Gastrocnemius medialis (tissue), 4 donors: Measurements from ENCODE around the gene MCRIP2.

Experiments
- POLR2A ChIP-seq, 2 donors: fragments of 450-650 bp; IDR thresholded peaks; one replicate each; pipeline ENCODE4 v1.6.1; 2017; ENCODE audit warnings: antibody characterized with exemption in 2 of 2, mild to moderate bottlenecking in 2 of 2, moderate library complexity in 2 of 2
- TF ChIP-seq, protein P1 (sequence below), 5 experiments: fragments of 450-650 bp in 3 of 5; fragments of 200-600 bp in 2 of 5; sonication (generic) in 2 of 5; IDR thresholded peaks in 4 of 5; conservative IDR thresholded peaks in 1 of 5; 1 replicate in 4 of 5; 2 replicates in 1 of 5; pipeline ENCODE4 v1.5.1; 2016 to 2019; ENCODE audit warnings: antibody characterized with exemption in 5 of 5, mild to moderate bottlenecking in 3 of 5, moderate library complexity in 3 of 5

DNA sequence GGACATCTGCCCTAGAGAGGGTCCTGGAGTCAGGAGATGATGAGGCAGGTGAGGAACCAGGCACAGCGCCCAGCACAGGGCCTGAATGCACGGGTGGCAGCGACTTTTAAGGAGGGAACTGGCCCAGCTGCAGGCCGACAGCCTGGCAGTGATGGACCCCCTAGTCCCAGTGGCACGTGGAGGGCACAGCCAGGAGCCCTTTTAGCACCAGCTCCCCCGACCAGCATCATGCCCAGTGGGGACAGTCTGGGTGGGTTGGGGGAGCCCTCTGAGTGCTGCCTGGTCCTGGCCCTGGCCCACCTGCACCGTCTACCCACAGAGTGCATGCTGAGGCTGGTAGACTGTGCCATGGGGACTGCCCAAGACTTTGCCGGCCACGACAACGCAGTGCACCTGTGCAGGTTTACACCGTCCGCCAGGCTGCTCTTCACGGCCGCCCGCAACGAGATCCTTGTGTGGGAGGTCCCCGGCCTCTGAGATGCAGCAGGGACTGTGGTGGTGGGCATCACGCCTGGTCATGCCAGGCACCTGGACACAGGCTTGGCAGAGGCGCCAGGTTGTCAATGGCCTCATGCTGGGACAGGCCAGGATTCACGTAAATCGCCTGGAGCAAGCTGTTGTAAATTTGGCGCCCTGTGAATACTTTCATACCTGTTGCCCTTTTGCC lies 25.6 kb downstream of the MCRIP2 start:
- TF ChIP-seq, protein P1, sequence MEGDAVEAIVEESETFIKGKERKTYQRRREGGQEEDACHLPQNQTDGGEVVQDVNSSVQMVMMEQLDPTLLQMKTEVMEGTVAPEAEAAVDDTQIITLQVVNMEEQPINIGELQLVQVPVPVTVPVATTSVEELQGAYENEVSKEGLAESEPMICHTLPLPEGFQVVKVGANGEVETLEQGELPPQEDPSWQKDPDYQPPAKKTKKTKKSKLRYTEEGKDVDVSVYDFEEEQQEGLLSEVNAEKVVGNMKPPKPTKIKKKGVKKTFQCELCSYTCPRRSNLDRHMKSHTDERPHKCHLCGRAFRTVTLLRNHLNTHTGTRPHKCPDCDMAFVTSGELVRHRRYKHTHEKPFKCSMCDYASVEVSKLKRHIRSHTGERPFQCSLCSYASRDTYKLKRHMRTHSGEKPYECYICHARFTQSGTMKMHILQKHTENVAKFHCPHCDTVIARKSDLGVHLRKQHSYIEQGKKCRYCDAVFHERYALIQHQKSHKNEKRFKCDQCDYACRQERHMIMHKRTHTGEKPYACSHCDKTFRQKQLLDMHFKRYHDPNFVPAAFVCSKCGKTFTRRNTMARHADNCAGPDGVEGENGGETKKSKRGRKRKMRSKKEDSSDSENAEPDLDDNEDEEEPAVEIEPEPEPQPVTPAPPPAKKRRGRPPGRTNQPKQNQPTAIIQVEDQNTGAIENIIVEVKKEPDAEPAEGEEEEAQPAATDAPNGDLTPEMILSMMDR (IDR thresholded peaks at IDR 0.05 in 4 of 5, conservative IDR thresholded peaks at IDR 0.05 in 1 of 5), result no peak
- no peak for TF ChIP-seq POLR2A (IDR thresholded peaks at IDR 0.05)
